Epithelial cell of prostate (primary cell): ENCODE measurements around the gene WDR27.
"Not testable (repeated sequence)": the region's sequence is repeated elsewhere in the genome, so short reads cannot be mapped to it uniquely, and the experiment has no call there.

Experiments
- DNase-seq: peaks from one replicate; pipeline ENCODE4 v3.0.0-alpha.2; 2011; ENCODE audit warnings: low read depth, low spot score
- H3K27ac ChIP-seq: fragments of 450-650 bp; 2 replicates; pipeline ENCODE4 v1.5.1; 2017; ENCODE audit warnings: mild to moderate bottlenecking

The WDR27 gene

GRCh38 chr6:169666441-169666840, 35.4 kb downstream of the WDR27 start:
- DNase-seq: no peak
- no peak overlapping the region for H3K27ac ChIP-seq

DNA sequence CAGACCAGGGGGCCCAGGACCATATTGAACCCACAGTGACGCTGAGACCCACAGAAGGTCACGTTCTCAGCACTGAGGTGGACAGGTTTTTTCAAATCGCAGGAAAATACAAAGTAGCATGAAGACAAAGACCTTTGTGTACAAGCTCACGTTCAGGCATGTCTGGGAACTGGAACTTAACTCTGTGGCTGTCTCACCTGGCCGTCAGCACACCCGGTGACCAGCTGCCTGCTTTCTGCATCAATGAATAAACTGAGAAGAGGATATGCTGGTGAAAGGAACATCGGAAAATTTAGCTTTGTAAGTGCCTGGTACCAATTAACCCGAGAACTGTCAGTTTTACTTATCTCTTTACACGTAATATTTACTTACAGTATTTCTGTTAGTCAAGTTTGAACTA, 36.5 kb downstream of the WDR27 start:
- H3K27ac ChIP-seq: peak overlapping the region; percentile 28
- DNase-seq: peak; percentile 24

- no peak overlapping the region for H3K27ac ChIP-seq
- no peak for DNase-seq
Observed at GRCh38 chr6:169664227-169664626, 37.6 kb downstream of the WDR27 start.

DNA sequence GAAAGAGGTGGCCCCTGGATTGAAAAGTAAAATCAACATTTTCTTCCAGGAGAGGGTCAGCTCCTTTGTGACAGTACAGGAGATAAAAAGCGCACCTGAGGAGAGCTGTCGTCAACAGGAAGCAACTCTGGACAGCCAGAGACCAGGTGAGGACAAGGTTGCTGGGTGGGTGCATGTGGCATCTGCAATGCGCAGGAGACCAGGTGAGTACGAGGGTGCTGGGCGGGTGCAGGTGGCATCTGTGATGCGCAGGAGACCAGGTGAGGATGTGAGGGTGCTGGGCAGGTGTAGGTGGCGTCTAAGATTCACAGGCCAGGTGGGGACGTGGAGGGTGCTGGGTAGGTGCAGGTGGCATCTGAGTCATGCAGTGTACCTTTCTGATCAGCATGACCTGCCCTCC, 38.4 kb downstream of the WDR27 start:
- H3K27ac ChIP-seq: no peak overlapping the region
- DNase-seq: no peak

DNA sequence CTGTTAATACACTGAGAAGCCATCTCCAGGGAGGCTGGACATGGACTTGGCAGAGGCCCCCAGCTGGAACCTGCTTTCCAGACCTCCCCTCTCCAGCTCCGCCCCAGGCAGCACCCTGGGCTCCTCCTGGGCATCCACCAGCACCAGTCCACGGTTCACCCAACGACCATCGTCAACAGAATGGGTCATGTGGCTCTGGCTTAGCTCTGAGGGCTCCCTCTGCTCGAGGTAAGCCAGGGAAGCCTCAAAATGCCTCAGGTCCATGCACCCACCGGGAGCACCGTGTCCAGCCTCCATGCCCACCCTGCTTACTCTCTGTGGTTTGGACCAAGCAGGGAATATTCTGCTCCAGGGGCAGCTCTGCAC, 40.5 kb downstream of the WDR27 start:
- no peak for DNase-seq
- no peak overlapping the region for H3K27ac ChIP-seq

DNA sequence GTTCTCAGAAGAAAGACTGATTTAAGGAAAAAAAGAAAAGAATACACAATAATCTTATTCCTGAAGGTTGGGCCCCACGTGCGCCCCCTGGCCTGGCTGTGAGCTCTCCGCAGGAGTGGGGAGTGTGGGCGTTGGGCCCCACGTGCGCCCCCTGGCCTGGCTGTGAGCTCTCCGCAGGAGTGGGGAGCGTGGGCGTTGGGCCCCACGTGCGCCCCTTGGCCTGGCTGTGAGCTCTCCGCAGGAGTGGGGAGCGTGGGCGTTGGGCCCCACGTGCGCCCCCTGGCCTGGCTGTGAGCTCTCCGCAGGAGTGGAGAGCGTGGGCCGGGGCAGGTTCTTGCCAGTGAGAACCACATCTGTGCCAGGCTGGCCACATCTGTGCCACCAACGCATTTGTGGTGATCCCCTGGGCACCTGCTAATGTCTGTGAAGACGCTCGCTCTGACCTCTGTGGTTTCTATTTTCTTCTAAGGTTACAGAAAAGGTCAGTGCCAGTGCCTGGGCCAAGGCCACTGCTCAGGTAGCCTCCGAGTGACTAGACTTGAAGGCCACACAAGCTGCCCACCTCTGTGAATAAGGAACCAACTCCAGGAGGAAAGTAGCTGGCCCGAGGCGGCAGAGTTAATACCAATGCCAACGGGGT, 41.0 kb downstream of the WDR27 start:
- no peak overlapping the region for H3K27ac ChIP-seq
- no peak for DNase-seq

- no peak overlapping the region for H3K27ac ChIP-seq
- DNase-seq: no peak
Observed at GRCh38 chr6:169659820-169660610, 41.8 kb downstream of the WDR27 start.

DNA sequence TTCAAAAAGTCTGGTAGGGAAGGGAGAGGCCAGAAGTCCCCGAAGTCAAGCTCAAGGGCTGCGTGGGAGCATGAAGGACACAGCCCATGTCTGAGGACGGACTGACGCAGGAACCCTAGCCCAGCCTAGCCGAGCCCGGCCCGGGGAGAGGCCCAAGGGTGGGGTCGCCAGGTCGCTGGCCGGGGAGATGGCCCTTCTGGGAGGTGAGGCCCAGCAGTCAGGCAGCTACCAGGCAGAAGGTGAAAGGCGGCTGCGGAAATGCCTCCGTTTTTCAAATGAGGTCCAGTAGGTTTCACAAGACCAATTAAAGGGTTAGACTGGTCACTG, 44.6 kb downstream of the WDR27 start:
- no peak overlapping the region for H3K27ac ChIP-seq
- no peak for DNase-seq

DNA sequence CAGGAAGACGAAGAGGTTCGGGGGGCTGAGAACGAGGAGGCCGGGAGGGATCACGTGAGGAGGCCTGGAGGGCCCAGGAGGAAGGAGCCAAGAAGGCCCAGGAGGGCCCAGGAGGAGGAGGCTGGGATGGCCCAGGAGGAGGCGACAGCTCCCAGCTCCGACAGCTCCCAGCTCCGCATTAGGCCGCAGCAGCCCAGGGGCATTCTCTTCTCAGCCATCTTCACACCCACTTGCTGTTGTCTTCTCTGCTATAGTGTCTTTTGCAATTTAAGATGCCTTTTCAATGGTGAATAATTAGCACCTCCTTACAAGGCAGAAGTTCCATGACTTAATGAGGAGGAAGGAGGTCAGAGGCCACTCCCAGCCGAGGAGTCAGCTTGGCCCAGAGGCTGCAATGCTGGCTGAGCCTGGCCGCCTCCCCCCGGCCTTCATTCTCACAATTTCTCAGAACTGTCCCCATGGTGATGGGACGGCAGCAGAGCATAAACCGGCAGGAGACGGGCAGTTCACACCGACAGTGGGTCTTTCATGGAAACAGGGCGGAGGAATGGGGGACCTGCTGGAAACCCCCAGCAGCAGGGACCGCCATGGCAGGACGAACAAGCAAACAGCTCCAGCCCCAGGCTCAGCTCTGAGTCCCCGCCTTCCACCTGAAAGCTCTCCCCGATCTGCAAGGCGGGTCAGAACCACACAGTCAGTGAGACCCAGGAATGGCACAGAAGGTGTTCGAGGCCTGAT, 45.1 kb downstream of the WDR27 start:
- DNase-seq: no peak
- H3K27ac ChIP-seq: no peak overlapping the region

DNA sequence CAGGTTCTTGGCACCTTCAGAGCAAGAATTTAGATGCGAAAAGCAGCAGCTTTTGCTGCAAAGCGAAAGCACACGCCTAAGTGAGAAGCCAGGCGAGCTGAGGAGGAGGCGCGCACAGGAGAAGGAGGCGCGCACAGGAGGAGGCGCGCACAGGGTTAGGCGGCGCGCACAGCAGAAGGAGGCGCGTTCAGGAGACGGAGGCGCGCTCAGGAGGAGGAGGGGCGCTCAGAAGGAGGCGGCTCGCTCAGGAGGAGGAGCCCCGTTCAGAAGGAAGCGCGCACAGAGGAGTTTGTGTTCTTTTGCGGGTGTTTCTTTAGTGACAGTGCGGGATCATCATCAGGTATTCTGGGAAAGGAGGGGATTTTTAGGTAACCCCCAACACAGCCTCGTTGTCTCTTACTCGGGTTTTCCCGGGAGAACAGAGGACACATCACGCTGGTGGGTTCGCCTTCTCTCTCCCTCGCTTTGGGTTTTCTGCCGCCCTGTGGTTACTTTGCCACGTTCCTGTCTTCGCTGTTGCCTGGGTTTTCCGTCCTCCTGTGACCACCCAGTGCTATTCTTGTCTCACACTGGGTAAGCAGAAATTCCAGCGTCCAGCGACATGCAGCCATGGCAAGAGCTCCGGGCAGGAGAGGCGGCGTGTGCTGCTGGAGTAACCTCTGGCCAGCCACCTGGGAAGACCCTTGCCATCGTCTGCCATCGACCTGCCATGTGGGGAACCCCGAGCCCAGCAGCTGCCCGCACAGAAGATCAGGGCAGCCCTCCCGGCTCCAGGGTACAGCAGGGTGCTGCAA, 47.0 kb downstream of the WDR27 start:
- peak; percentile 16 for DNase-seq
- no peak overlapping the region for H3K27ac ChIP-seq

- DNase-seq: no peak
- H3K27ac ChIP-seq: no peak overlapping the region
Observed at GRCh38 chr6:169653691-169654090, 48.1 kb downstream of the WDR27 start.

DNA sequence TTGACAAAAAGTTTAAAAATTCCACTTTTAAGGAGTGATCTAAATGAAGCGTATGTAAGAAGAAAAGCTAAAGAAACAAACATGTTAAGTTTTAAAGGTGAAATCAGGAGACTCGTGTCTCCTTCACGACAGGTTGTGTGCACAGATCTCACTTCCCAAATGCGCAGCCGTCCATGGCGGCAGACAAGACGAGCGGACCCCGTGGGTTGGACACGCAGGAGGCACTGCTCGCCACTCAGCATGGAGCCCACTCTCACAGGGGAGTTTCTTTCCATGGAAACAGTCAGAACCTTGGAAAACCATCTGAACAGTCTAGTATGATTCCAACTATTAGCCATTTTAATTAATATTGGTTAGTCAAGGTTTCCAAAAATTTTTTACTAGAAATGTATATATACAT, 48.9 kb downstream of the WDR27 start:
- no peak for DNase-seq
- no peak overlapping the region for H3K27ac ChIP-seq

- DNase-seq: no peak
- H3K27ac ChIP-seq: no peak overlapping the region
Observed at GRCh38 chr6:169651498-169651897, 50.3 kb downstream of the WDR27 start.

DNA sequence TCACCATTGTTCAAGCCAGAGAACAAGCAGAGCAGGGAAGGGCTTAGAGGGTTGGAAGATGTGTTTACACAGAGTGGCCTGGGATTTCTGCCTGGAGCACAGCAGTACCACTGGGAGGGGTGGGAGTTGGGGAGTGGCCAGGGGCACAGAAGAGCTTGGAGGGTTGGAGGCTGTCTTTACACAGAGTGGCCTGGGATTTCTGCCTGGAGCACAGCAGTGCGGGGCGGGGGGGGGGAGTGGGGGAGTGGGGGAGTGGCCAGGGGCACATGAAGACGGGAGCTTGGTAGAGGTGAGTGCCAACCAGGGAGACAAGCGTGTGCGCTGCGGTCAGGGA, 50.9 kb downstream of the WDR27 start:
- no peak overlapping the region for H3K27ac ChIP-seq
- no peak for DNase-seq

DNA sequence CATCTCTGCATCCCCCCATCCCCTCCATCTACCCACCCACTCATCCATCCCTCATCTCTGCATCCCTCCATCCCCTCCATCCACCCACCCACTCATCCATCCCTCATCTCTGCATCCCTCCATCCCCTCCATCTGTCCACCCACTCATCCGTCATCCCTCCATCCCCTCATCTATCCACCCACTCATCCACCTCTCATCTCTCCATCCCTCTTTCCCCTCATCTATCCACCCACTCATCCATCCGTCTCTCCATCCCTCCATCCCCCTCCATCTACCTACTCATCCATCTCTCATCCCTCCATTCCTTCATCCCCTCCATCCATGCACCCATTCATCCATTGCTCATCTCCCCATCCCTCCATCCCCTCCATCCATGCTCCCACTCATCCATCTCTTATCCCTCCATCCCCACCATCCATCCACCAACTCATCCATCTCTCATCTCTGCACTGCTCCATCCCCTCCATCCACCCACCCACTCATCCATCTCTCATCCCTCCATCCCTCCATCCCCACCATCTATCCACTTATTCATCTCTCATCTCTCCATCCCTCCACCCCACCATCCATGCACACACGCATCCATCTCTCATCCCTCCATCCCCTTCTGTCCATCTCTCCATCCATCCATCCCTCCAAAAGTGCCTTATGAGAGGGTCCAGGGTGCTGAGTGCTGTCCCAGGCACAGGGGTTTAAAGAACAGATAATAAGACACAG, 51.4 kb downstream of the WDR27 start:
- no peak for DNase-seq
- no peak overlapping the region for H3K27ac ChIP-seq

DNA sequence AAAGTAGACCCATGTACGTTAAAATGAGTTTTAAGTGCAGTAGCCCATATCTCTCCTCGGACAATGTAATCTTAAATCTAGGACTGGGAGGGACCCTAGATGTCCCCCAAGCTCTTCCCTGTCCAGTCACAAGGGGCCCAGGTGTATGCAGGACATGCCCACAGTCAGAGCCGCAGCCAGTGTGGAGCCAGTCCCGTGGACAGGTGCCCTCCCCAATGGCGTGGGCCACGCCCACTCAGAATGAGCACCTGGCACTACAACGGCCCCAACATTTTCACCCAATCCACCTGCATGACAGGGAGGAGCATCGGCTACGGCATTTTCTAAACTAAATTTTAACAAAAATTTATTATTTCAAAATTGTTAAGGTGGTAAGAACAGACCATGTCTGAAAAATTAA, 53.2 kb downstream of the WDR27 start:
- DNase-seq: no peak
- no peak overlapping the region for H3K27ac ChIP-seq

- no peak for DNase-seq
- no peak overlapping the region for H3K27ac ChIP-seq
Observed at GRCh38 chr6:169648092-169648491, 53.7 kb downstream of the WDR27 start.

DNA sequence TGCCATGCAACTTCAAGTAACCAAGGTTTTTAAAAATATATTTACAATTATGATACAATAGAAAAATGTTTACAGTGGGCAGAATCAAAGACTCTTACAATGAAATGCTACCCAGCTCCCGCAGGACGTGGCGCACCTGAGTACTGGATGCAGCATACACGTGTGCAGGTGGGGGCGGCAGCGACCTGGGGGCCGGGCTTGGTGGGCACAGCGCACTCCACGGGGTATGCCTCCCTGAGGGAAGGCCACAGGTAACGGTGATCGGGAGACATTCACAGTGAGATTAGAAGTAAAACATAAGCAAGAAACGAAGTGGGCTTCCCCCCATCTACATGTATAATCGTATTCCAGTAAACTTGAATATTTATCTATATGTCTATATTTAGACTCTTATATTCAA, 54.2 kb downstream of the WDR27 start:
- no peak for DNase-seq
- no peak overlapping the region for H3K27ac ChIP-seq

- H3K27ac ChIP-seq: no peak overlapping the region
- no peak for DNase-seq
Observed at GRCh38 chr6:169646906-169647567, 54.8 kb downstream of the WDR27 start.

DNA sequence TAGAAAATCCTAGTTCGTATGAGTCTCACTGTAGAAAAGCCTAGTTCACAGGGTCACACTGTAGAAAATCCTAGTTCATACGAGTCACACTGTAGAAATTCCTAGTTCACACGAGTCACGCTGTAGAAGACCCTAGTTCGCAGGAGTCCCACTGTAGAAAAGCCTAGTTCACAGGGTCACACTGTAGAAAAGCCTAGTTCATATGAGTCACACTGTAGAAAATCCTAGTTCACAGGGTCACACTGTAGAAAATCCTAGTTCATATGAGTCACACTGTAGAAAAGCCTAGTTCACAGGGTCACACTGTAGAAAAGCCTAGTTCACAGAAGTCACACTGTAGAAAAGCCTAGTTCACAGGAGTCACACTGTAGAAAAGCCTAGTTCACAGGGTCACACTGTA, 56.4 kb downstream of the WDR27 start:
- not testable (repeated sequence) for H3K27ac ChIP-seq, DNase-seq
